HCT116 (cell line): ENCODE results near the gene IMMP2L. TPM values are rescaled to one million over a fixed set of nuclear protein-coding genes. Genes with fewer than 3 reads are reported as not detected.

Source experiments
- ATAC-seq: fragments of 200-7000 bp; cut with Tn5 transposase; 2 replicates; pipeline ENCODE4 v1.9.1; 2020; ENCODE audit warnings: mild to moderate bottlenecking, moderate library complexity
- BruUV-seq: library from RNA; stranded (reverse); fragments of 400-500 nt; replicated peaks from 2 replicates; lab custom pipeline; 2021; lab: Mats Ljungman, UMichigan
- CTCF ChIA-PET: fragments of 300-600 bp; sonication (Branson Sonifier 250); formaldehyde crosslinking; loops from one replicate; lab custom pipeline; 2021; ENCODE audit warnings: antibody characterized with exemption; lab: Charles Lee
- POLR2A ChIA-PET: fragments of 300-600, 350-600 bp; sonication (Branson Sonifier 250); formaldehyde crosslinking; loops from one replicate; lab custom pipeline; 2021; ENCODE audit warnings: antibody characterized with exemption; lab: Charles Lee
- RAD21 ChIA-PET, 2 experiments: fragments of 300-600 bp; sonication (Branson Sonifier 250); formaldehyde crosslinking; loops; one replicate each; lab custom pipeline; 2023; ENCODE audit warnings: low total read pairs in 2 of 2; ENCODE audit not compliant: uncharacterized antibody in 2 of 2, unreplicated experiment in 2 of 2, low non-redundant PET in 1 of 2; lab: Charles Lee
- DNase-seq: peaks from one replicate; pipeline ENCODE4 v3.0.0-alpha.2; 2010; ENCODE audit warnings: low read depth, low spot score
- H2AFZ ChIP-seq: fragments of 200-600 bp; shearing (Covaris generic), sonication (generic); 2 replicates; pipeline ENCODE4 v1.6.1; 2017; ENCODE audit warnings: low read depth, mixed run types, mixed read lengths, antibody characterized with exemption, low read length; ENCODE audit not compliant: poor library complexity, severe bottlenecking
- H3K27ac ChIP-seq: 2 replicates; pipeline ENCODE4 v1.5.1; 2012; ENCODE audit warnings: low read depth, low read length
- H3K27me3 ChIP-seq: fragments of 200-600 bp; sonication (generic); 2 replicates; pipeline ENCODE4 v1.6.1; 2016; ENCODE audit warnings: mixed run types, low read length, mixed read lengths; ENCODE audit not compliant: insufficient read depth
- H3K36me3 ChIP-seq, 2 experiments: fragments of 200-500 bp in 1 of 2; fragments of 200-600 bp in 1 of 2; sonication (Bioruptor generic) in 1 of 2; sonication (generic) in 1 of 2; 2 replicates each; pipeline versions ENCODE4 v1.5.1 to v1.6.1; 2014 to 2016; ENCODE audit warnings: low read length in 2 of 2, inconsistent platforms in 1 of 2, mixed read lengths in 1 of 2, mixed run types in 1 of 2; ENCODE audit not compliant: insufficient read depth in 2 of 2, control insufficient read depth in 1 of 2
- H3K4me1 ChIP-seq, 2 experiments: fragments of 200-600 bp in 1 of 2; sonication (generic) in 1 of 2; 2 replicates each; pipeline versions ENCODE4 v1.5.1 to v1.6.1; 2012 to 2017; ENCODE audit warnings: low read length in 2 of 2, inconsistent platforms in 1 of 2, mild to moderate bottlenecking in 1 of 2, mixed read lengths in 1 of 2, mixed run types in 1 of 2, moderate library complexity in 1 of 2; ENCODE audit not compliant: insufficient read depth in 2 of 2, control insufficient read depth in 1 of 2
- H3K4me2 ChIP-seq: fragments of 200-600 bp; sonication (generic); 2 replicates; pipeline ENCODE4 v1.6.1; 2017; ENCODE audit warnings: mixed run types, low read length, mixed read lengths
- H3K4me3 ChIP-seq, 2 experiments: fragments of 200-600 bp in 1 of 2; sonication (generic) in 1 of 2; replicated peaks in 1 of 2; 2 replicates each; pipeline ENCODE4 v1.5.1; 2011 to 2016; ENCODE audit warnings: low read length in 2 of 2, control low read depth in 1 of 2, low read depth in 1 of 2, mild to moderate bottlenecking in 1 of 2, mixed read lengths in 1 of 2, mixed run types in 1 of 2
- H3K79me2 ChIP-seq: fragments of 200-600 bp; sonication (generic); 2 replicates; pipeline ENCODE4 v1.6.1; 2017; ENCODE audit warnings: mild to moderate bottlenecking, mixed run types, low read length, moderate library complexity, mixed read lengths; ENCODE audit not compliant: insufficient read depth
- H3K9ac ChIP-seq: fragments of 200-600 bp; sonication (generic); 2 replicates; pipeline ENCODE4 v1.6.1; 2016; ENCODE audit warnings: low read length, mixed read lengths
- H3K9me2 ChIP-seq: fragments of 200-600 bp; sonication (generic), shearing (Covaris generic); 2 replicates; pipeline ENCODE4 v1.6.1; 2017; ENCODE audit warnings: mixed run types, mild to moderate bottlenecking, moderate library complexity; ENCODE audit not compliant: insufficient read depth
- H3K9me3 ChIP-seq, 2 experiments: fragments of 200-500 bp in 1 of 2; fragments of 200-600 bp in 1 of 2; sonication (Bioruptor generic) in 1 of 2; sonication (generic) in 1 of 2; 2 replicates each; pipeline ENCODE4 v1.6.1; 2014 to 2017; ENCODE audit warnings: low read length in 2 of 2, mixed read lengths in 2 of 2, inconsistent platforms in 1 of 2, low read depth in 1 of 2, mild to moderate bottlenecking in 1 of 2, mixed run types in 1 of 2, moderate library complexity in 1 of 2; ENCODE audit not compliant: control insufficient read depth in 1 of 2, insufficient read depth in 1 of 2
- H4K20me1 ChIP-seq: fragments of 200-600 bp; sonication (generic), shearing (Covaris generic); 2 replicates; pipeline ENCODE4 v1.6.1; 2017; ENCODE audit warnings: mixed run types, mild to moderate bottlenecking, moderate library complexity; ENCODE audit not compliant: insufficient read depth
- CBX3 ChIP-seq: IDR thresholded peaks from 2 replicates; pipeline ENCODE4 v1.6.1; 2012; ENCODE audit warnings: low read depth
- EGR1 ChIP-seq: IDR thresholded peaks from 2 replicates; pipeline ENCODE4 v1.6.1; 2012; ENCODE audit warnings: low read depth
- ELF1 ChIP-seq: IDR thresholded peaks from 2 replicates; pipeline ENCODE4 v1.6.1; 2012; ENCODE audit warnings: low read depth, borderline replicate concordance
- EZH2 ChIP-seq: fragments of 200-600 bp; sonication (generic); IDR thresholded peaks from 2 replicates; pipeline ENCODE4 v1.6.1; 2017; ENCODE audit warnings: antibody characterized with exemption, mixed run types
- EZH2phosphoT487 ChIP-seq: fragments of 200-600 bp; IDR thresholded peaks from 2 replicates; pipeline ENCODE4 v1.6.1; 2018; ENCODE audit warnings: antibody characterized with exemption, borderline replicate concordance
- FOSL1 ChIP-seq: IDR thresholded peaks from 2 replicates; pipeline ENCODE4 v1.6.1; 2012; ENCODE audit warnings: low read depth
- JUND ChIP-seq: IDR thresholded peaks from 2 replicates; pipeline ENCODE4 v1.6.1; 2012
- POLR2A ChIP-seq: IDR thresholded peaks from 2 replicates; pipeline ENCODE4 v1.7.0; 2011; ENCODE audit warnings: borderline replicate concordance; ENCODE audit not compliant: insufficient read depth, insufficient read length; ENCODE audit errors: extremely low read depth
- POLR2AphosphoS5 ChIP-seq: IDR thresholded peaks from 2 replicates; pipeline ENCODE4 v1.6.1; 2011; ENCODE audit warnings: mild to moderate bottlenecking, low read depth, low read length, moderate library complexity
- RAD21 ChIP-seq: IDR thresholded peaks from 2 replicates; pipeline ENCODE4 v1.6.1; 2012; ENCODE audit warnings: low read depth, mild to moderate bottlenecking
- REST ChIP-seq: IDR thresholded peaks from 2 replicates; pipeline ENCODE4 v1.6.1; 2012; ENCODE audit warnings: low read depth
- SP1 ChIP-seq: IDR thresholded peaks from 2 replicates; pipeline ENCODE4 v1.6.1; 2012; ENCODE audit warnings: low read depth
- TCF7L2 ChIP-seq: IDR thresholded peaks from 2 replicates; pipeline ENCODE4 v1.7.0; 2011; ENCODE audit warnings: borderline replicate concordance, inconsistent platforms; ENCODE audit not compliant: insufficient read depth, insufficient read length; ENCODE audit errors: extremely low read depth
- intact Hi-C: fragments of 100-400 bp; cut with micrococcal nuclease; formaldehyde crosslinking; loops from 2 replicates; pipeline ENCODE4 v1.10.0; 2022
- total RNA-seq: library from RNA; stranded (reverse); gene quantifications from one replicate; pipeline ENCODE4 v1.2.1, GENCODE V29; 2021; ENCODE audit not compliant: unreplicated experiment

The IMMP2L gene
- total RNA-seq, 1 experiment from 2014 or later: 21.1 TPM

GRCh38 chr7:111092406-111093236 is 469.7 kb downstream of the IMMP2L start:
- ChIA-PET RAD21 (no interaction called here), CTCF (no interaction called here), POLR2A (no interaction called here)
- ATAC-seq: no peak
- DNase-seq: no peak
- Histone ChIP-seq H3K9me3 (no peaks in the 10 kb centered on the region), H3K9me2 (no peaks in the 10 kb centered on the region), H3K4me3 (no peak overlapping the region), H3K9ac (no peak overlapping the region), H4K20me1 (no peaks in the 10 kb centered on the region), H3K27ac (no peak overlapping the region), H3K4me2 (no peak overlapping the region), H3K4me1 (no peaks in the 10 kb centered on the region), H2AFZ (no peak overlapping the region), H3K79me2 (no peaks in the 10 kb centered on the region), H3K36me3 (no peaks in the 10 kb centered on the region), H3K27me3 (no peaks in the 10 kb centered on the region)
- no TSS peak for BruUV-seq
- TF ChIP-seq SP1 (no peak), EZH2phosphoT487 (no peak), JUND (no peak), FOSL1 (no peak), RAD21 (no peak), TCF7L2 (no peak), POLR2A (no peak), CBX3 (no peak), POLR2AphosphoS5 (no peak), REST (no peak), ELF1 (no peak), EZH2 (no peak), EGR1 (no peak)
- intact Hi-C loops: loop anchor here (5.0 to 10.0 kb wide), 2 partner anchors 645 to 1248 kb away; no protein-coding TSS in a partner anchor
